SK-N-SH (cell line): ENCODE results near the gene MCUR1.

Experiments used
- JUND ChIP-seq: IDR thresholded peaks from 2 replicates; pipeline ENCODE4 v1.4.0; 2012
- TF ChIP-seq, protein P1 (sequence below): fragments of 200-600 bp; sonication (generic); IDR thresholded peaks from 2 replicates; pipeline ENCODE4 v1.6.1; 2017; ENCODE audit warnings: antibody characterized with exemption, mild to moderate bottlenecking, moderate library complexity
- TF ChIP-seq, protein P2 (sequence below): IDR thresholded peaks from 2 replicates; pipeline ENCODE4 v1.4.0; 2012; ENCODE audit warnings: low read depth, borderline replicate concordance
- TF ChIP-seq, protein P3 (sequence below): IDR thresholded peaks from 2 replicates; pipeline ENCODE4 v1.4.0; 2012; ENCODE audit warnings: low read depth, borderline replicate concordance

- no peak for TF ChIP-seq JUND
- TF ChIP-seq, protein P1, sequence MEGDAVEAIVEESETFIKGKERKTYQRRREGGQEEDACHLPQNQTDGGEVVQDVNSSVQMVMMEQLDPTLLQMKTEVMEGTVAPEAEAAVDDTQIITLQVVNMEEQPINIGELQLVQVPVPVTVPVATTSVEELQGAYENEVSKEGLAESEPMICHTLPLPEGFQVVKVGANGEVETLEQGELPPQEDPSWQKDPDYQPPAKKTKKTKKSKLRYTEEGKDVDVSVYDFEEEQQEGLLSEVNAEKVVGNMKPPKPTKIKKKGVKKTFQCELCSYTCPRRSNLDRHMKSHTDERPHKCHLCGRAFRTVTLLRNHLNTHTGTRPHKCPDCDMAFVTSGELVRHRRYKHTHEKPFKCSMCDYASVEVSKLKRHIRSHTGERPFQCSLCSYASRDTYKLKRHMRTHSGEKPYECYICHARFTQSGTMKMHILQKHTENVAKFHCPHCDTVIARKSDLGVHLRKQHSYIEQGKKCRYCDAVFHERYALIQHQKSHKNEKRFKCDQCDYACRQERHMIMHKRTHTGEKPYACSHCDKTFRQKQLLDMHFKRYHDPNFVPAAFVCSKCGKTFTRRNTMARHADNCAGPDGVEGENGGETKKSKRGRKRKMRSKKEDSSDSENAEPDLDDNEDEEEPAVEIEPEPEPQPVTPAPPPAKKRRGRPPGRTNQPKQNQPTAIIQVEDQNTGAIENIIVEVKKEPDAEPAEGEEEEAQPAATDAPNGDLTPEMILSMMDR = no peak
- TF ChIP-seq, protein P2, sequence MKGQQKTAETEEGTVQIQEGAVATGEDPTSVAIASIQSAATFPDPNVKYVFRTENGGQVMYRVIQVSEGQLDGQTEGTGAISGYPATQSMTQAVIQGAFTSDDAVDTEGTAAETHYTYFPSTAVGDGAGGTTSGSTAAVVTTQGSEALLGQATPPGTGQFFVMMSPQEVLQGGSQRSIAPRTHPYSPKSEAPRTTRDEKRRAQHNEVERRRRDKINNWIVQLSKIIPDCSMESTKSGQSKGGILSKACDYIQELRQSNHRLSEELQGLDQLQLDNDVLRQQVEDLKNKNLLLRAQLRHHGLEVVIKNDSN = no peak
- TF ChIP-seq, protein P3, sequence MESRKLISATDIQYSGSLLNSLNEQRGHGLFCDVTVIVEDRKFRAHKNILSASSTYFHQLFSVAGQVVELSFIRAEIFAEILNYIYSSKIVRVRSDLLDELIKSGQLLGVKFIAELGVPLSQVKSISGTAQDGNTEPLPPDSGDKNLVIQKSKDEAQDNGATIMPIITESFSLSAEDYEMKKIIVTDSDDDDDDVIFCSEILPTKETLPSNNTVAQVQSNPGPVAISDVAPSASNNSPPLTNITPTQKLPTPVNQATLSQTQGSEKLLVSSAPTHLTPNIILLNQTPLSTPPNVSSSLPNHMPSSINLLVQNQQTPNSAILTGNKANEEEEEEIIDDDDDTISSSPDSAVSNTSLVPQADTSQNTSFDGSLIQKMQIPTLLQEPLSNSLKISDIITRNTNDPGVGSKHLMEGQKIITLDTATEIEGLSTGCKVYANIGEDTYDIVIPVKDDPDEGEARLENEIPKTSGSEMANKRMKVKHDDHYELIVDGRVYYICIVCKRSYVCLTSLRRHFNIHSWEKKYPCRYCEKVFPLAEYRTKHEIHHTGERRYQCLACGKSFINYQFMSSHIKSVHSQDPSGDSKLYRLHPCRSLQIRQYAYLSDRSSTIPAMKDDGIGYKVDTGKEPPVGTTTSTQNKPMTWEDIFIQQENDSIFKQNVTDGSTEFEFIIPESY = no peak
Measured at GRCh38 chr6:13811627-13812358, 2.6 kb downstream of the MCUR1 start.
